Right atrium auricular region (tissue), 2 donors: ENCODE measurements around the gene SPTB. TPM values are rescaled to one million over a fixed set of nuclear protein-coding genes. Genes with fewer than 3 reads are reported as not detected.

Experiments
- DNase-seq: peaks from one replicate; pipeline ENCODE4 v3.0.0-alpha.2; 2019; ENCODE audit warnings: low spot score
- H3K27ac ChIP-seq, 2 donors: fragments of 200-600 bp; sonication (generic); 1 replicate in 1 of 2; 2 replicates in 1 of 2; pipeline ENCODE4 v1.5.1; 2016 to 2019
- H3K27me3 ChIP-seq, 2 donors: fragments of 200-600 bp; sonication (generic); one replicate each; pipeline versions ENCODE4 v1.5.1 to v1.6.0; 2017 to 2019
- H3K36me3 ChIP-seq: fragments of 200-600 bp; sonication (generic); one replicate; pipeline ENCODE4 v1.5.1; 2016
- H3K4me1 ChIP-seq, 2 donors: fragments of 200-600 bp; sonication (generic); one replicate each; pipeline versions ENCODE4 v1.5.1 to v1.6.0; 2017 to 2019
- H3K4me3 ChIP-seq, 2 donors: fragments of 200-600 bp; sonication (generic); 1 replicate in 1 of 2; 2 replicates in 1 of 2; pipeline ENCODE4 v1.5.1; 2017 to 2019; ENCODE audit warnings: mild to moderate bottlenecking in 1 of 2, moderate library complexity in 1 of 2
- H3K9me3 ChIP-seq, 2 donors: fragments of 200-600 bp; sonication (generic); one replicate each; pipeline ENCODE4 v1.5.1; 2019
- CTCF ChIP-seq, 2 donors: fragments of 200-600 bp; sonication (generic); IDR thresholded peaks; one replicate each; pipeline ENCODE4 v1.5.1; 2019; ENCODE audit warnings: antibody characterized with exemption in 2 of 2
- total RNA-seq, 2 donors: library from RNA; depleted of rRNA; stranded (reverse); fragments of >200 nt; gene quantifications; one replicate each; pipeline ENCODE4 v1.1.0, GENCODE V29; 2016

SPTB gene
- total RNA-seq = 100 to 1,000 TPM in 1 of 2 donors, 10 to 100 TPM in 1; 84.4 to 102 TPM

GRCh38 chr14:64879635-64880220 is at the start of gene SPTB:
SPTB (minus strand) TSS chr14:64879907; CDS start chr14:64823094, 56,813 bp downstream.
- Histone ChIP-seq H3K36me3 (no peaks in the 10 kb centered on the region), H3K9me3 (no peaks in the 10 kb centered on the region), H3K27ac (peak within 1 kb of the TSS; percentile 83 to 95), H3K4me3 (peak within 1 kb of the TSS; percentile 64), H3K4me1 (peaks cover 0 to 25% of the 10 kb centered on the region in 2 donors), H3K27me3 (no peaks in the 10 kb centered on the region)
- DNase-seq = no peak
- TF ChIP-seq CTCF (IDR thresholded peaks at IDR 0.05) = no peak

- Histone ChIP-seq H3K27me3 (no peaks in the 10 kb centered on the region), H3K36me3 (peaks cover 57% of the 10 kb centered on the region), H3K9me3 (no peaks in the 10 kb centered on the region), H3K27ac (peak overlapping the region in 1 of 2 donors; percentile 76), H3K4me1 (peaks cover 0 to 18% of the 10 kb centered on the region in 2 donors), H3K4me3 (no peak overlapping the region)
- TF ChIP-seq CTCF (IDR thresholded peaks at IDR 0.05) = no peak
- no peak for DNase-seq
Observed at GRCh38 chr14:64929014-64929359, 49.3 kb upstream of the SPTB start.

- Histone ChIP-seq H3K9me3 (no peaks in the 10 kb centered on the region), H3K4me1 (peaks cover 0 to 18% of the 10 kb centered on the region in 2 donors), H3K27me3 (no peaks in the 10 kb centered on the region), H3K4me3 (no peak overlapping the region), H3K36me3 (peaks cover 52% of the 10 kb centered on the region), H3K27ac (peak overlapping the region in 1 of 2 donors; percentile 4)
- TF ChIP-seq CTCF (IDR thresholded peaks at IDR 0.05) = no peak
- no peak for DNase-seq
Observed at GRCh38 chr14:64928239-64929013, 48.7 kb upstream of the SPTB start.

DNA sequence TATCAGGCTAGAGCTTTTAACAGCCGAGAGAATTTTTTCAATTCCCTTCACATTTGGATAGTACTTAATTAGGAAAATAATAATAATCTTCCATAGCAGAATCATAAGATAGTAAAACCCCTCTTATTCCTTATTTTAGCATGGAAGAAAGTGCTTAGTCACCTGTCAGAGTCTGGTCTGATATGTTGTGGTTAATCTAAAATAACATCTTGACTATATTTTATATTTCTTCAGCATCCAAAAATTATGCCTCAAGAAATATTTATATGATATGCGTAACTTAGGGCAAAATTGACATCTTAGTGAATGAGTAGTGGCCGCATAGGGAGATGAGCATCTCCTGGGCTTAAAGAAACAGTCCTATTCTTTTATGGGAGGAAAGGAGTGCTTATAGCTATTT is 47.3 kb upstream of the SPTB start:
- H3K27ac ChIP-seq = no peak overlapping the region
- no peaks in the 10 kb centered on the region for H3K9me3 ChIP-seq
- H3K4me1 ChIP-seq = peaks cover 0 to 18% of the 10 kb centered on the region in 2 donors
- H3K4me3 ChIP-seq = no peak overlapping the region
- H3K27me3 ChIP-seq = no peaks in the 10 kb centered on the region
- peaks cover 47% of the 10 kb centered on the region for H3K36me3 ChIP-seq
- TF ChIP-seq CTCF (IDR thresholded peaks at IDR 0.05) = no peak
- no peak for DNase-seq

DNA sequence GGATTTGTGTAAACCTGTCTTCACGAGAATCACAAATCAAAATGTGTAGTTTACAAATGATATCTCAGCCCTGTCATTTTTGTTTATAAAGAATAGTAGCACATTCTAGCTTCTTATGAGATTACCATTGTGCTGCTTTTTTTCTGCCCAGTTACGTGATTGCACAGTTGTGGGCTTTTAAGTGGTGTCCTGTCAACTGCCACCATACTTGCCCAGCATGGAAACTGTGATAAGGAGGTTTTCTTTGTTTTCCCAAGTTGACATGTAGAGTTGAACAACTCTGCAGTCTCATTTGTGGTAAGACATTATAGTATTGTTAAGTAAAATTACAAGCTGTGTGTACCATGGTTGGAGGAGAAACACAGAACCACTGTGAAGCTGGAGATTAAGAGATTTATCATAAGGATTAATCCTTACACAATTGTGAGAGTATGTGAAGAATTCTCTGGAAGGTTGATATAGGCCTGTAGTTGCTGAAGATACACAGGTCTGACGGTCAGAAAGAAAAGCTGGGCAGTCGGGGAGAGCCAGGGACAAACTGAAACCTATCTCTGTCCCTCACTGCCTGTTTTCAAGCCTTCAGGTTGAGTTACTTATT is 46.8 kb upstream of the SPTB start:
- DNase-seq = no peak
- Histone ChIP-seq H3K27ac (no peak overlapping the region), H3K27me3 (no peaks in the 10 kb centered on the region), H3K4me3 (no peak overlapping the region), H3K36me3 (peaks cover 47% of the 10 kb centered on the region), H3K4me1 (peaks cover 0 to 18% of the 10 kb centered on the region in 2 donors), H3K9me3 (no peaks in the 10 kb centered on the region)
- TF ChIP-seq CTCF (IDR thresholded peaks at IDR 0.05) = no peak
